EH (cell line): ENCODE data around the gene SPOCD1.
A peak's percentile ranks its signal among the peaks of the same experiment; 100 is the strongest.

Experiments
- DNase-seq: peaks from one replicate; pipeline ENCODE4 v3.0.0-alpha.2; 2015; ENCODE audit warnings: low read depth

SPOCD1 gene

DNA sequence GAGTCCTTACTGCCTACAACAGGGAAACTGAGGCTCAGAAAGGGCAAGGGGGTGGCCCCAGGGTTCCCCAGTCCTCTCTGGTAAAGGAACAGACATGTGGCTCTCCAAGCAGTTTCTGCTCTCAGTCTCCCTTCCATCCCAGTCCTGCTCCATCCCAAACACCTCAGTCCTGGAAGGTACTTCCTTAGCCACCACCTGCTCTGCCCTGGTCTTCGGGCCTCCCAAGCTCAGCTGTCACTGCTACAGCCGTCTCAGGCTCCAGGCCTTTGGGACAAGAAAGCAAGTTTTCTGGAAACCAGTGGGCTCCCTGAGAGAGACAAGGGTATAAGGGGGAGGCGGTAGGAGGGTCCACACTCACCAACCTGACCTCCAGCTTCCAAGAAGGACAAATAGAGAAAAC lies 28.6 kb downstream of the SPOCD1 start:
- no peak for DNase-seq

DNA sequence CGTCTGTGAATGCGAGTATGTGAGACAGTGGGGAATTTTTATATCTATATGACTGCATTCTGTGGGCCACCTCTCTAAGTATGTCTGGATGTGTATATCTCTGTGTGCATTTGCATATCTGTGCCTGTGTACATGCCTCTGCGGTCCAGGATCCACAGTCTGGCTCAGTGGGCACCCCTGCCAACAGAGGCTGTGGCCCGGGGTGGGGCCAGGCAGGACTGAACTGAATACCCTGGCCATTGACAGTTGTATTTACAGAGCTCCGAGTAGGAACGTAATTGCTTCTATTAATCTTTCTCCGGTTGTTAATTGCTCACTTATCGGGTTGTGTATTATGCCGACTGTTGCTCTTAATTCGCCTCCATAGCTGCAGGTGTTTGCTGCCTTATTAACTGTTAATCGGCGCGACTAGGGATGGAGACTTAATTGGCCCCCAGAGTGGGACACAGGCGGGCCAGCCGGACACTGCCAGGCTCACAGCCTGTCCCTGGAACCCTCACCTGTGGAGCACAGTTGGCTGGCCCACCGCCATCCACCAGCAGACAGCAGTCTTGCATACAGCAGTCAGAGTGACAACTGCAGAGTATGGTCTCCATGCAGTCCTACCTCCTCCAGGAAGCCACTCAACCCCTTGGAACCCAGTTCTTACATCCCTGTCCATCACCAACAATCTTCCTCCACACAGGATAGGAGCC lies 29.3 kb downstream of the SPOCD1 start:
- no peak for DNase-seq

DNA sequence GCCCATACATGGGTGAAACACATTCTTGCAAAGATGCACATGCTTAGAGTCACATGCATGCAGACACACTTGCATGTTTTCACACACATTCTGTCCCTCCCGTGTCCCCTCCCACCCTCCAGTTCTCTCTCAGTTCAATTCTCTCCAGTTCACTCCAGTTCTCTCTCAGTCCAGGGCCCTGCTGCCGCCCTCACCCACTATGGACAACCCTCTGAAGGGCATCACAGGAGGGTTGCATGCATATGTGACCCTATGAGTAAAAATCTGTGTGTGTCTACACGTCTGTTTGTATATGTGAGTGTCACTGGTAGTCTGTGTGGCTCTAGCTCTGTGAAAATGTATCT lies 29.9 kb downstream of the SPOCD1 start:
- DNase-seq = no peak

DNA sequence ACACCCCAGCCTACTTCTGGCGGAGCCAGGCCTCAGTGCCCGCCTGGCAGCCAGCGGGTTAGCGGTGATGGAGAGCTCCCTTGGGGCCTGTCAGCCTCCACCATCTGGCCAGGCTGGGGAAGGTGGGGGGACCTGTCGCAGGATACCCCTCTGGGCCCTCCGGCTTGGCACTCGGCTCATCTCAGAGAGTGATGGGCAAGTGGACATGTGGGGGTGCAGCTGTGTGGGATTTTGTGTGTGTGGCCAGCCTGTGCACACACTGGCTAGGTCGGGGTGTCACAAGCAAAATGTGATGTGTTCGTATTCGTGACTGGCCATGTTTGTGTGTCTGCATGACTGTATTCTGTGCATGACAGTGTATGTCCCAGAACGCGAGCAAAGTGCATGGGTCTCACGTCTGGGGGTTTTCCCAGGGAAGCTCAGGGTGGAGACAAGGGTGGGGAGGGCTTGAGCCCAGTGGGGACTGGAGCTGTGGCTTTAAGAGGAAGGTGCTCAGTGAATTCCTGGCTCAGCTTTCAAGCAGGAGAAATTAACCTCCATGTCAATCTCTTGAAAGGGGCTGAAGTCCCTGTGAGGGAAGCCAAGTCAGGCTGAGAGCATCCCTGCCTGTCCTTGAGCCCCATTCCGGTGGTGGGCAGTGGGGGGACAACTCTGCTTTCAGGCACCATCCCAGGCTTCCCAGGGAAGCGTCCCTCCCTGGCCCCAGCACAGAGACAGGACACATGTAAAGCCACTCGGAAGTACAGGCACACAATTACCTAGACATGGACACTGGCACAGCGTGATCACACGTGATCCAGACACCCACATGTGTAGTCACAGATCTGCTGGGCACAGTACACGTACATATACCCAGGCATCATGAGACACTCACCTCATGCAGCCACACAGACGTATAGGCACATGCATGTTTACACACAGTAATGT lies 30.5 kb downstream of the SPOCD1 start:
- no peak for DNase-seq

DNA sequence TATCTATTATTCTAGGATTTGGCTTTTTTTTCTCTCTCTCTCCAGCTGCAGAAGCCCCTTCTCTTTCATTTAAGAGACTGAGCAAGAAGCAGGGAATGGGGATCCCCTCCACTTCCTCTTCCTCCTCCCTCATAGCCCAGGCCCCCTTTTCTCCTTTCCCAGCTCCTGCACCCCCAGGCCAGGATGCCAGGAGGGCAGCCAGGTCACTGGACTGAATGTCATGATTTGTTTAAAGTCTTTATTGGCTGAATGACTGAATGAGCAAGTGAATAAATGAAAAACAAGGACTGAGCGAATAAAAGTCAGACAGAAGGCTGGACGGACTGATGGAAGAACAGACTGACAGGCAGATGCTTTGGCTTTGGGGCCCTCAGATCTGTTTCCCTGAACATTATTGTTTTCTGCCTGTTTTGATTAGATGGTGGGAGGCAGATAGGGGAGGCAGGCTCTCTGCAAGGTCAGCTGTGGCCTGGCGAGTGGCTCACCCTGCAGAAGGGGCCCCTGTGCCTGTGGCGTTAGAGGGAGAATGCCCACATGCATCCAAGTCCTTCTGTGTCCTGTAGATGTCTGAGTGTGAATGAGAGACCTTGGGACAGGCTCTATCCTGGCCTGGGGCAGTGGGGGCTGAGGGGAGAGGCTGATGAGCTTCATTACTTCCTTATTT lies 31.3 kb downstream of the SPOCD1 start:
- DNase-seq = no peak

DNA sequence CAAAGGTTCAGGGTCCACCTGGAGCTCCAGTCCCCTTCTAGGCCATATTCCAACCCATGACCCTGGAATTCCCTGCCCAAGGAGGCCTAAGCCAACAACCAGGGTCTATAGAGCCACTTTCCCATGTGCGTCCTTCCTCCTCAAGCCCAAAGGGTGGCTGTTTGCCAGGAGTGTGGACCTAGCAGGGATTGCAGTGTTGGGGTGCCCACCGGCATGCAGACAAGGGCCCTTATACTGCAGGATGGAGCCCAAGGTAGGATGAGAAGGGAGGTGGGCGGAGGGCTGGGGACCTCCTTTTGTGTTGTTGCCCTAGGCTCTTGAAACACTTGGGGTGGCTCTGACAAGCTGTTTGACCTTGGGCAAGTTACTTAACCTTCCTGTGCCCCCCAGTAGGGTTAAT lies 32.0 kb downstream of the SPOCD1 start:
- no peak for DNase-seq

DNA sequence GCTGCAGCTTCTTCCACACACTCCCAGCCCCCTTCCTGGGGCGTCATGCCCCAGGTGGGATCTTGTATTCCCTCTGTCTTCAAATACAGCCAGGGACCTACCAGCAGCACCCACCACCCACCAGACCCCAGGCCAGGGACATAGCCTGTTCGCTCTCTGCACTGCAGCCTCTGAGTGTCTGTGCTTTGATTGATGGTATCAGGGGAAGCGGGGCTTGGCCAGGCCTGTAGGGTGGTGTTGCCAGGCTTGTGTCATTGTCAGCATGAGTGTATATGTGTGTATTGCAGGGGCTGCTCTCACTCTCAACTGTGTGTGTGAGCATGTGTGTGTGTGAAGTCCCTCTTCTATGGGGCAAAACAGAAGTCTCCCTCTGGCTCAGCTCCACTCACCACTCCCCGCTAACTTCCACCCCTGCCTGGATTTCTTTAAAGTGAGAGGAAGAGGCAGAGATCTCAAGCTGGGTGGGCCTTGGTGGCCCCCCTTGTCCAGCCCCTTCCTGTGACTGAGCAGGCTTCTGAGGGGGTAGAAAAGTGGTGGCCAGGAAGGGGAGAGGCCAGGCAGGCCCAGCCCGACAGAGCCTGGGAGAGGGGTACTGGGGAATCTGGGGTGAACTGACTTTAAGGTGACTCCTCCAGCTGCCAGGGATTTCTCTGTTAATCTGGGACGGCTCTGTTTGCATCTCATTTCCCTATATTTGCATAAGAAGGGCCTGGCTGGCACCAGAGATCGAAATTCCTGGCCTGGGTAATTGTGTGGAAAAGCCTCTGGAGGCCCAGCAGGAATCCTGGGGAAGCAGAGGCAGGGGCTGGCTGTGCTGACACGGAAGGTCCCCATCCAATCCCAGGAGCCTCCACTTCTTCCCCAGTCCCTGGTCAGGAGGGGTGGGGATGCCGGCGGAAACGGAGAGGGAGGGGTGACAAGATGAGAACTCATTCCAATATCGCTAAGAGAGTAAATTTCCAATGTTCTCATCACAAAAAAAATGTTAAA lies 33.1 kb downstream of the SPOCD1 start:
- no peak for DNase-seq

DNA sequence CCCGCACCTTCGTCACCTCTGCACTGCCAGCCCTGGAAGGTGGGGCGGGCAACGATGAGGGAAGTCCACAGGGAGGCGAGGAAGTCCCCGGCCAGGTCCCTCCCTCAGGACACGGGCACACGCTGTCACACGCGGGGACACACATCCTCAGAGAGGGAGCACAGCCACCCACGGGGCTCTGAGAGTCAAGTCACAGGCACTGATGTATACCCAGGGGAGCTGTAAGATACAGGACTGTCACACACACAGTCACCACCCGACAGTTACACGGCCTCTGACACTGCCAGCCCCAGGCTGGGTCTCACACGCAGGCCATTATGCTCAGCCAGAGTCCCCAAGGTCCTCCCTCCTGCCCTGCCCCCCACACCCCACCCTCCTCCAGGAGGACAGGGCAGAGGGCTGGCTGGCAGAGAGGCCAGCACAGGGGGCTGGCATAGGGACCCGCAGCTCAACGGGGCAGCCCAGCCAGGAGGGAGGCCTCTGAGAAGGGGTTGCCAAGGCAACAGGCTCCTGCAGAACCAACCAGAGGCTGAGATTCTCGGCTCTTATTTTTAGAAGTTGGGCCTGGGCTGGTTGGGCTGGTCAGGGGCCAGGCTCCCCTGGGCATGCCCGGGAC lies 34.0 kb downstream of the SPOCD1 start:
- no peak for DNase-seq

DNA sequence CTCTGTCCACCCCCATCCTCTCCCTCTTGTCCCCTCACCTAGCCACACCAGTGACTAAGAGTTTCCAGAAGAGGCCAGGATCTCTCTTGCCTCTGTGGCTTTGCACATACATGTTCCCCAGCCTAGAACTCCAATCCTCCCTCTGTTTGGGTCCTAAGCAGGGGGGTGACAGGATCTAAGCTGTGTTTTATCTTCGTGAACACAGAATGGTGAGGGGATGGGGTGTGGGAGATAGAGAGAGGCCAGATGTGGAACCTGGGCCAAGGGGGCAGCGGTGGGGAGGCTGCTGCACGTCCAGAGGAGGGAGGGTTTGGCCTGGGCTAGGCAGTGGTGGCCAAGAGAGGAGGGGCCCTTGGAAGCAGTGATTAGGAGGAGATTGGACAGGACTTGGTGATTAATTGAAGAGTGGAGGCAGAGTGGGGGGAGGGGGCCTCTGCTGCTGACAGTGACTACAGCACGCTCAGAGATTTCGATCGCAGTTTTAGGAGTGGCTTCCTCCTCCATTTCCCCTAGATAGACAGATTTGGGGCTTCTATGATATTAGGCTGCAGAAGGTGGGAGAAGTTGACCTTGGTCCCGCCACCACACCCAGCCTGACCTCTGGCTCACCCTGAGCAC lies 34.6 kb downstream of the SPOCD1 start:
- DNase-seq = no peak

DNA sequence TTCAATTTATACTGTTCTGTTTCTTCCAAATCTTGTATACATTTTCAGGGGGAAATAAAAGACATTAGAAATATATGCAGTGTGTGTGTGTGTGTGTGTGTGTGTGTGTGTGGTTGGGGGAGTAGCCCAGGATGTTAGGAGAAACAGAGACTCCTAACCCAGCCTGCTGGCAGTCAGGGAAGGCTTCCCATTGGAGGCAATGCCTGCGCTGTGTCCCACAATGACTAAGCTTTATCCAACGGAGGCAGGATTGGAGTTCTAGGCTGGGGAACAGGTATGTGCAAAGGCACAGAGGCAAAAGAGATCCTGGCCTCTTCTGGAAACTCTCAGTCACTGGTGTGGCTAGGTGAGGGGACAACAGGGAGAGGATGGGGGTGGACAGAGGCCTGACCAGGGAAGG lies 35.2 kb downstream of the SPOCD1 start:
- DNase-seq = no peak

DNA sequence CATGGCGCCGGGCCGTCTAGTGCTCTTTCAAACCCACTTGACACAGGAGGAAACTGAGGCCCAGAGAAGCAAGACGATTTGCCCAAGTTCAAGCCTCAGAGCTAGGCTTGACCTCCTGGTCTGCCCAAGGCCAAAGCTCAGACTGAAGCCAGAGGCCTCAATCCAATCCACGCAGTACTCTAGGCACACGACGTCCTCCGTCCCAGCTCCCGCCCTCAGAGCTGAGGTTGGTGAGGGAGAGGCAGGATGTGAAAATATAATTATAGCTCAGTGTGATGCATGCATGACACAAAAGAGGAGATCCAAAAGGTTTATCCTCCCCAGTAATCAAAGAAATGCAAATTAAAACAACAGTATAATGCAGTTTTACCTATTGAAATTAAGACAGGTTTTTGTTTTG lies 36.1 kb downstream of the SPOCD1 start:
- no peak for DNase-seq

DNA sequence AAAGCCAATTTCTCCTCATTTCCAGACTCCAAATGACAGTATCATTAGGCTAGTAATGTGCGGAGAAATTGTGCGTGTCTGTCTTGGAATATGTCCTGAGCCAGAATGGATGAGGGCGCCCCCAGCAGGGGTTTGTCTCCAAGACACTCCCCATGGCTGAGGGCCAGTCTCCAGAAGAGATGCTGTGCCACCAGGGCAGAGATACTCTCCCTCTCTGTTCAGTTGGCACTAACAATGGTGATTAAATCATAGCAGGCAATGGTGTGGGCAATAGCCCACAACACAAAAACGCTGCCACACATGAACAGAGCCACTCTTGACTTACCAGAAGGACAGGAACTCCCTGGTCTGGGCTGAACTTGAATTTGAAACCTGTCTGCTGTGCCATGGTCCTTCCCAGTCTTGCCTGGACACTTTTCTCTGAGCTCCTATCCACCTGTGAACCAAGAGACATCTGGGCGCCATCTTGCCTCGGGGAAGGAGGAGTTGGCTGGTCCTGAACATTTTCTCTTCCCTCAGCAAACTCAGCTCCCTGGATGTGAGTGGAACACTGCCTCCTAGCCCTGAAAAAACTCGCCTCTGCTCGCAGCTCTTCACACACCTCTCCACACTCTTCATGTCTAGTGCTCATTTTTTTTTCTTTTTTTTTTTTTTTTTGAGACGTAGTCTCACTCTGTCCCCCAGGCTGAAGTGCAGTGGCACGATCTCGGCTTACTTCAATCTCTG lies 36.9 kb downstream of the SPOCD1 start:
- no peak for DNase-seq

DNA sequence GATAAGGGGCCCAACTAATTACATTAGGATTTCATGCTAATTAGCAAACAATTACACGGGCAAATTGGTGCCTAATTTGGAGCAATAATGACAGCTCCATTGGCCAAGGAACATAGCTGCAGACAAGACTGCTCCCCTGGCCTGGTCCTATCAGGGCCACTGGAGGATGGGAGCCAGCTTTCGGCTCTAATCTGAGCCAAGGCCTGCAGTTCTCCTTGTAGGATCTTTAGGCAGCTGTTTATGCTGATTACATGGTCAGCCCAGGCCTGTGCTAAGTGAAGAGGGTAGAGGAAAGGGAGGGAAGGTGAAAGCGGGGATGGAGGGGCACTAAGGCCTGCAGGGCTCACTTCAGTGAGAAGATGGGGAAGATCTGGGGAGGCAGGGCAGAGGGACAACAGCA lies 39.3 kb downstream of the SPOCD1 start:
- DNase-seq = no peak

DNA sequence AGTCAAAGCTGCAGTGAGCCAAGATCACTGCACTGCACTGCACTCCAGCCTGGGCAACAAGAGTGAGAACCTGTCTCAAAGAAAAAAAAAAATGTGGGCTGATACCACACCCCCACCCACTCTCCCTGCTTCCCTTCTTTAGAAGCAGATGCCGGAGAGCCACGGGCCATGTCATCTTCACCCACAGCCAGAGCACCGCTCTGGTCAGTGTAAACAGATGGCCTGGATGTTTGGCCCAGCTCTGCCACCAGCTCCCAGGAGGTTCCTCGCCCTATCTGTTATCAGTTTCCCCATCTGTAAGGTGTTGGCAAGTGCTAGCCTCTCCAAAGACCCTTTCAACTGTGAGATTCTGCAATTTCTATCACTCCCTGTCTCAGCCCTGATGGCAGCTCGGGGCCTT lies 39.8 kb downstream of the SPOCD1 start:
- DNase-seq = no peak

DNA sequence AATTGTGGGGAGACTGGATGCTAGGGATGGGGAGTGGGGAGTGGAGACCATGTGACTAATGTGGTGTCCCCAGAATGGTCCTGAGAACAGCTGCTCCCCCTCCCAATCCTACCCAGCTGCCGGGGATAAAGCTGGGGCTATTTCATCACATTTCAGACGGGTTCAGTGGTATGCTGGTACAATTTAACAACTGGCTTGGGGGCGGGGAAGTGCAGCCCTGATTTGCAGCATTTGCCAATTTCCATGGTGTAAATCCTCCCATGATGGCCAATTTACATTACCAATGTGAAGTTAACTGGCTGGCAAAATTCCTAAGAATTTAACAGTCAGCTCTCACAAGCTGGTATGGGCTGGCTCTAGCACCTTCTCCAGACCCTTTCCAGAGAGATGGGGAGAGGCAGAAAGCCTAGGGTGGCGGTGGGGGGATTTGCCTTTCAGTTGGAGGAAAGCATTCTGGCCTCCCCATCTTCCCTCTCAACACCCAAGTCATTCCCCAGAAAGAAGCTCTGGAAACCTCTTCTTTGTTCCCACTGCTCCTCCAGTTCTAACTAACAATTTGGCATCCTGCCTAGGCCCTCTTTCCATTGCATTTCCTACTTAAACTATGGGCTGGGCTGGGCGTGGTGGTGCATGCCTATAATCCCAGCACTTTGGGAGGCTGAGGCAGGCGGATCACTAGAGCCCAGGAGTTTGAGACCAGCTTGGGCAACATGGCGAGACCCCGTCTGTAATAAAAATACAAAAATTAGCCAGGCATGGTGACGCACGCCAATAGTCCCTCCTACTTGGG lies 40.4 kb downstream of the SPOCD1 start:
- DNase-seq = peak; percentile 44

DNA sequence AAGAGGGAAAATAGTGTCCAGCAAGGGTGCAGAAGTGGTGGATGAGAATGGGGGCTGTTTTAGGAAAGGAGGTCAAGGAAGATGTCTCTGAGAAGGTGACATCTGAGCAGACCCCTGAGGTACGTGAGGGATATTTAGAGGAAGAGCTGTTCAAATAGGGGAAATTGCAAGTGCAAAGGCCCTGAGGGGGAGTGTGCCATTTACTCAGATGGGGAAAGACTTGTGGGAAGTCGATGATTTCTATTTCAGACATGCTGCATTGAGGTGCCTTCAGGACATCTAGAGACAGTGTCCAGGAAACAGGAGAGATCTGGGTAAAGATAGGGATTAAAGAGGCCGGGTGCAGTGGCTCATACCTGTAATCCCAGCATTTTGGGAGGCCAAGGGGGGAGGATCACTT lies 41.3 kb downstream of the SPOCD1 start:
- no peak for DNase-seq

DNA sequence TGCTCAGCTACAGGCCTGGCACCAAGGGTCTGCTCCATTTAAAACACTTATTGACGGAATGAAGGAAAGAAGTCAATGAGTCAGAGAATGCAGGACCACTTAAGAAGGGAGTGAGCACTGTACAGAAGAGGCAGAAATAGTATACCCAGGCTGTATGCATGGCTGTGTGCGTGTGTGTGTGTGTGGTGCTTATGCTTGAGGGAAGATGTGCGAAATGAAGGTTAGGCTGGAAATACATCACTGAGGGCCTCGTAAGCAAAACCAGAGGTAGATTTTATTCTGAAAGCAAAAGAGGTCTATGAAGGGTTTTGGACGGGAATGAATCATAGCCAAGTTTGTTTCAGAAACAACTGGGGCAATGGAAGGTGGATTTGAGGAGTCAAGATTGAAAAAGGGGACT lies 42.0 kb downstream of the SPOCD1 start:
- DNase-seq = no peak

DNA sequence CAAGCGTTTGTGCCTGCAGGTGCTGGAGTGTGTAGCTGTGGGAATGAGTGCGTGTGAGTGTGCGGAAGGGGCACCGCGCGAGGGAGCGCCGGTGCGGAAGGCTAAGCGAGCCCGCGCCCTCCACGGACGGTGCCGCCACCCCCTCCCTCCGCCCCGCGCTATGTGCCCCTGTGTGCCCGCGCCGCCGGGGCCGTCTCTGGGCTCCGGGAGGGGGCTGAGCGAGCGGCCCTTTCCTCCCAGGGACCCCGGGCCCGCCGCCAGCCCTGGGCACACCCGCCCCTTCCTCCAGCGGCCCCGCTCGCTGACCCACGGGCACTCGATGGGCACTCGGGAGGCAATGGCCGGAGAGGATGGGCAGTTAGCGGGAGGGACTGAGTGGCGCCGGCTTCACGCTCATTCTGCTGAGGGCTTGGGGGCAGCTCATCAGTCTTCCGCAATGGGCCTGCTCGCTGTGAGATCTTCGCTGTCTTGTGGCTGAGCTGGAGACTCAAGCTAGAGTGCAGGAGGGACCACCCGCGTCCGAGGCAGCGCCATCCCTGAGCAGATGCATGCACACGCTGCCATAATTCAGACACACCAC lies 43.1 kb downstream of the SPOCD1 start:
- DNase-seq = no peak
